Hepatic stellate cell (primary cell): ENCODE measurements around the gene ADAP1.
"Not testable (repeated sequence)": the region's sequence is repeated elsewhere in the genome, so short reads cannot be mapped to it uniquely, and the experiment has no call there.

Source experiments
- DNase-seq: peaks from one replicate; pipeline ENCODE4 v3.0.0; 2011; ENCODE audit warnings: low spot score

Gene ADAP1

DNA sequence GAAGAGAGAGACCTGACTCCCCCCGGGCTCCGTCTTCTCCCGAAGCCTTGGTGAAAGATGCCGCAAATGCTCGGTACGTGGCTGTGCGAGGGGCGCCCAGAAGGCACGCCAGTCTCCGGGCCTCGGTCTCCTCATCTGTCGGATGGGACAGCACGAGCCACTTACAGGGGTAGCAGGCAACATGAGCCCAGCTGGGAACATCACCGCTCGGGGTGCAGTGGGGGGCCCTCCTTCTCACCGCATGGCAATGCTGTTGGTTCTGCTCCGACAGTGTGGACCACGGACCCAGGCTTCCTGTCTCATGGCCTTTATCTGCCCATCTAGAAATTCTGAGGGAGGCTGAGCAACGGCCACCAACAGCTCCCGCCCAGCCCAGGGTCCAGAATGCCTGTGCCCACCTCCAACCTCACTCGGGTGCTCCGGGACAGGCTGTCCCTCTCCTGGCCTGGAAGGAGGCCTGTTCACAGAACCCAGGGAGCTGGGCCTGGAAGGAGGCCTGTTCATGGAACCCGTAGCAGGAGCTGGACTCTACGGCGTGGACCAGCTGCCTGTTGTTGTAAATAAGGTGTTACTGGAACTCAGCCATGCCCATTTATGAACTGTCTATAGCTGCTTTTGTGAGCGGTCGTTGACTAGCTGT, 15.8 kb downstream of the ADAP1 start:
- DNase-seq = no peak

- DNase-seq = no peak
Measured at GRCh38 chr7:937856-938484, 16.5 kb downstream of the ADAP1 start.

DNA sequence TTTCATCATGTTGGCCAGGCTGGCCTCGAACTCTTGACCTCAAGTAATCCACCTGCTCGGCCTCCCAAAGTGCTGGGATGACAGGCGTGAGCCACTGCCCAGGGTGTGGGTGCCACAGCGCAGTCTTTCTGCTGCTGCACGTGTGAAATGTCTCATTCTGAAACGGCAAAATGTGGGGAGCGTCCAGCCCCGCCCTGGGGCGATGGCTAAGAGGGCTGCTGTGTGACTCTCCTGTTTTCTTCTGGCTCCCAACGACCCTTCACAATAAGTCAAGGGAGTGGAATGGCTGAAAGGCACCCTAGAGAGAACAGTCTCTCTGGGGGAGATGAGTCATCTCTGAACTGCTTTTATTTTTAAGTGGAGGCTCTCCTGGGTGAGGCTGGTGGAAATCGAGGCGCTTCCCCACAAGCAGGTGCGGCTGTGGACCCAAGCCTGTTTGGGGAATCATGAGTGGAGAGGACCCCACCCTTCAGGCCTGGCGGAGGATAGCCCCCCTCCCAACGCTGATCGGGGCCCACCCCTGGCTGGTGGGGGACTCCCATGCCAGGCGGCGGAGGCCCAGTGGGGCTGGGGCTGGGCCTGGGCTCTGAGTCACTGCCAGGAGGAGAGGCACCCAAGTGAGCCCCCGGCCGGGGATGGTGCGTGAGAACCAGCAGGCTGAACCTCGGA, 18.0 kb downstream of the ADAP1 start:
- DNase-seq = peak; percentile 79

GRCh38 chr7:935874-936385, 18.6 kb downstream of the ADAP1 start:
- no peak for DNase-seq

DNA sequence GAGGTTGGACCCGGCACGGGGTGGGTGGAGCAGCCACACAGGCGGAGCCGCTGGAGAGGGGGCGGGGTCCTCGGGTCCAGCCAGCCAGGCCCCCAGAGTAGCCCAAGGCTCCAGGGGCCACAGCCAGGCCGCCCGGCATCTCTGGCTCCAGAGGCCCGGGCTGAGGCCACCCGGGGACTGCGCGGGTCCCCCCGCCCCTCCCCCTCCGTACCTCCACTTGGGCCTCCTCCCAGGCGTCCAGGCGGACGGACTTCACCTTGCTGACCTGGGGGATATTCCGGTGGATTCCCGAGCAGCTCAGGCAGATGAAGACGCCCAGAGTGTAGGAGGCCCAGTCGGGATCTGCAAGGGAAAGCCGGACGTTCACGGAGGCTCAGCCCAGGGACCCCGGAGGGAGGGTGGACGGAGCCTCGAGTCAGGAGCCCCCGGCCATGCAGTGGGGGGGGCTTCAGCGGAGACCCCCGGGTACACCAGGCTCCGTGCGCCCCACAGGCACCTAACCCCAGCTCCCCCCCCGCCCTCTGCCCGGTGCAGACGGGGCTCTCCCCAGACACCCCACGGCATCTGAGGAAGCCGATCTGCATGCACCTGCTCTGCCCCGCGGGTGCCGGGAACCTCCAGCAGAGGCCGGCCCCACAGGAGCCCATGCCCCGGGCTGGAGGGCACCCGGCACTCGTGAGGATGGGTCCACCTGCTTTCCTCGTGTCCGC, 19.2 kb downstream of the ADAP1 start:
- DNase-seq = no peak

GRCh38 chr7:934469-935163, 19.9 kb downstream of the ADAP1 start:
- DNase-seq = no peak

DNA sequence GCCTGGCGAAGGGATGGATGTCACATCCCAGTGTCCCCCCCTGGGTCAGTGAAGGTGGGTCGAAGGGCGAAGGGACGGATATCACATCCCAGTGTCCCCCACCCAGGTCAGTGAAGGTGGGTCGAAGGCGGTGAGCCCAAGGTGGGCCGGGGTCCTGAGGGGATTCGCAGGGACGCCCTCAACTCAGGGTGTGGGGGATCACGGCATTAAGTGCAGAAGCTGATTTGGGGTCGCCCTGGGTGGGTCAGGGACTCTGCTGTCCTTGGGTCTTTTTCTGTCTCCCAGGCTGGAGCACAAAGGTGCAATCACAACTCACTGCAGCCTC, 21.9 kb downstream of the ADAP1 start:
- no peak for DNase-seq

DNA sequence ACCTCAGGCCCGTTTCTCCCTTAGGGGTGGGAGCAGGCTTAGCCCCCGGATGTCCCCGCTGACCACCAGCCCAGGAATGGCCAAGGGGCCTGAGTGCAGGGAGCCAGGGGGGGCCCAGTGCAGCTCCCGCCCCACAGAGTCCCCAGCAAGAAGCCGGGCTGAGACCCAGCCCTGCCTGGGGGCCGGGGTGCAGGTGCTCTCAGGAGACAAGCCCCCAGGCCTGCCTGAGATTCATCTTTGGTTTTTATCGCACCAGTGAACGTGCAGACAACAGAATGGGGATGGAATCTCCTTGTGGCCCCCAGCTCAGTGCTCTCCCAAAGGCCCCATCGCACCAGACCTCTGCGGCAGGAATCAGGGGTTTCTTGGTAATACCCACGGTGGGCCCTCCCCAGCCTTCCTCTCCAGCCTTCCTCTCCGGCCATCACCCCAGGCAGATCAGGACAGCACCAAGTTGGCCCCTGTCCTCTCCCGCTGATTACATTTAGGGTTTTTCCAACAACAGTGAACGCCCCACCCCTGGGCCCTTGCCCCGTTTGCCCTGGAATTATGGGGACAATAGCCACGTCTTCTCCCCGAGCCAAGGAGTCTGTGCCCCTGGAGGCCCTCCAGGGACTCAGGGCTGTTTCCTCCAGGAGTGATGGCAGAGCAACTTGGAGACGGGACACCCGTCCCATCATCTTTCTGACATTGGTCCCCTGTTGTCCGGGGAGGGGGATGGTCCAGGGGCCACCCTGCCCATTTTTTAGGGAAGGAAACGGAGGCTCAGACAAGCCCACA, 22.4 kb downstream of the ADAP1 start:
- DNase-seq = no peak

DNA sequence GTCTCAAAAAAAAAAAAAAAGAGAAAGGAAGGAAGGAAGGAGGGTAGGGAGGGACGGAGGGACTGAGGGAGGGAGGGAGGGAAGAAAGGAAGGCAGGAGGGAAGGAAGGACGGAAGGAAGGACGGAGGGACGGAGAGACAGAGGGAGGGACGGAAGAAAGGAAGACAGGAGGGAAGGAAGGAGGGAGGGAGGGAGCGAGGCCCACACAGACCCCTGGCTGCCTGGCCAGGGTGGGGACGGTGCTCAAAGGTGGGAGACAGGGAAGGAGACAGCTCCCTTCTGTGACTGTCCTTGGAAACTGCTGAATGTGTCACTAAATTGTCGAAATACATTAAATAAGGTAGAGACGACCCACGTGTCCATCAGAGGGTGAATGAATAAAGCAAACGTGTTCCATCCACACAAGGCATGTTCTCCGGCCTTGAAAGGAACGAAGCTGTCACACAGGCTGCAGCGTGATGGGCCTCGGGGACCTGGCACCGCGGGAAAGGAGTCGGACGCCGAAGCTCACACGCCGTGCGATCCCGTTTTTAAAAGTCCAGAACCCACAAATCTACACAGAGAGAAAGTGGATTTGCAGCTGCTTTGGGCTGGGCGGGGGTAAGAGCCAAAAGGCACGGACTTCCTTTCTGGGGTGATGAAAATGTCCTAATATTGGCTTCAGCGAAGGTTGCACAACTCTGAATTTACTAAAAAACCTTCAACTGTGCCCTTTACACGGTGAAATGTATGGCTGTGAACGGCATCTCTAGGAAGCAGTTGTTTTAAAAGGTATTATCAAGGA, 23.3 kb downstream of the ADAP1 start:
- DNase-seq = no peak

- no peak for DNase-seq
Measured at GRCh38 chr7:929311-929711, 25.2 kb downstream of the ADAP1 start.

DNA sequence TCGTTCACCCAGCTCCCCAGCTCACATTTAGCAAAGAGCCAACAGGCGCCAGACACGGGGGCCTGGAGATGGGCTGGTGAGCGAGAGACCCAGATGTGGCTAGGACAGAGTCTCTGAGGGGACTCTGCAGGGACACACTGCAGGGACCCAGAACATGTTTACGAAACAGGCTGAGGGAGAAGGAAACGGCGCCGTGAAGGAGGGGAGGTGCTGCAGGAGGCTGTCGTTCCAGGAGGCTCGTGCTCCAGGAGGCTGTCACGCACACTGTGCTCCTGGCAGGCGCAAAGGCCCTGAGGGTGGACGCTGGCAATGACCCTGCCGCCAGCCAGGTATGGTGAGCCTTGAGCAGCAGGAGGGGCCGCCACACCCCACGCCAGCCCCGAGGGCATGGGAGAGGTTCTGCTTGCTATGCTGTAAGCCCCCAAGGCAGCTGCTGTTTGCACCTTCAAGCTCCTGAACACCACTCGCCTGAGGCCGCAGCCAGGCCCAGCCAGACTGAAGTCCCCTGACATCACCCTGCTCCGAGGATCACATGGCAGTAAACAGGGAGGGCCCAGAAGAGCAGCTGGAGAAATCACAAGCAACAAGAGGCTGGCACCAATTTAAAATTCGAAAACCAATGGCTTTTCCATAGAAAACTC, 27.3 kb downstream of the ADAP1 start:
- DNase-seq = no peak

DNA sequence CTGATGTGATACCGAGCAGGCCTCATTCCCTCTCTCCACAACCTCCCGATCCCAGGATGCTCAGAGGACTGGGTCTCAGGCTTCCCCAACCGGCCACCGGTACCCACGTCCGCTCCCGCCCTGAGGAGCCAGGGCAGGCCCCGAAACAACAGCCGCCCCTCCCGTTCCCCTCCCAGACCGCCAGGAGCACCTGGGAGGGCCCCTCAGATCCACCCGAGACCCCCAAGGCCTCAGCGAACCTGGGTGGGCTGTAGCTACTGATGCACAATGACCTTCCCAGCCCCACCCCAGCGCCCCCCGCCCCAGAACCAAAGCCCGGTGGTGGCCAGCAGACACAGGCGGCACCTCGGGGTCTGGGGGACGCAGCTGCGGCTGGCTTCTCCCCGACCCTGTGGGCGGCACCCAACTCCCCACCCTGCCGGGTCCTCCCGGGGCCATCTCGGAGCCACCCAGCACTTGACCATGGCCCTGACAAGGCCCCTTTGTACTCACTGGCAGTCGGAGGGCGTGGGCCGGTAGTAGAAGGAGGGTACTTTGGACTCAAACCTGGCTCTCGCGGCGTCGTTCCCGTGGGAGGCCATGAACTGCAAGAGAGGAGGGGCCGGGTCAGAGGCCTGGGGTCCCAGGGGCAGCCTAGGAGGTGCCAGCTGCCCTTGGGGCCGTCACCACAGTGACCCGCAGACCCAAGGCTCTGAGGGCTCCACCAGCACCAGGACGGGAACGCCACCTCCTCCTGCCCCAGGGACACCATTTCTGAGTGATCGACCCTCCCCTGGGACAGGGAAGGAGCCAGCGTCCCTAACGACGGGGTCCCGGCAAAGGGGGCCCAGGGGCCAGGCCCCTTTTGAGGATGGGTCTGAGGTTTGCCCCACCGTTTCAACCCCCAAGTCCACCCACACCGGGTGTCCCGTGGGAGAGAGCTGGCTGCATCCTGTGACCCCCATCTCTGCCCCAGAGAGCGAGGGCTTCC, 28.1 kb downstream of the ADAP1 start:
- no peak for DNase-seq

GRCh38 chr7:925601-926000, 28.9 kb downstream of the ADAP1 start:
- DNase-seq = no peak

DNA sequence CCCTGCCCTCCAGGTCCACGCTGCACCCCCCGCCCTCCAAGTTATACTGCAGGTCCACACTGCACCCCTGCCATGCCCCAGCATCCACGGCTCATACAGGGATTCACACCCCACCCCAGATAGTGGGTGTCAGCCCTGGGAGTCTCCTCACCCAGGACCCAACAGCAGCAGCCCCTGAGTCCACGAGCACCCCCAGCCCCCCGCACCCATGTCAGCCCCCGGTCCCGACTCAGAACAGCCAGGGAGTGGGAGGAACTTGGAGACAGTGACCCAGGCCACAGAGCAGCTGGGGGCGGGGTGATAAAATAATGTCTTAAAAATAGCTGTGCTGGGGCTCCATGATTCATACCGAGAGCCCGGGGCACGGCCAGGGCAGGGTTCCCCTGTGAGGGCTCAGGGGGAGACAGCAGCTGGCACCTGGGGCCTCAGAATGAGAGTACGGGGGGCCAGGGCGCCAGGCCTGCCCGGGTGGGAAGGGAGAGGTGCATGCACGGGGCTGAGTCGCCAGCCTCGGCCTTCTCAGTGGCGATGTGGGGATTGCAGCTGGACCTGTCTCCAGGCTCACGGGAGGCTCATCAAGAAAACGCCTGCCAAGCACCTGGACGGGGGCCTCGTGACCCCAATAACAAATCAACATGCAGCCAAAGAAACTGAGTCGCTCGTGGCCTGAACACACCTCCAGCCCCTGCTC, 29.8 kb downstream of the ADAP1 start:
- peak; percentile 70 for DNase-seq

DNA sequence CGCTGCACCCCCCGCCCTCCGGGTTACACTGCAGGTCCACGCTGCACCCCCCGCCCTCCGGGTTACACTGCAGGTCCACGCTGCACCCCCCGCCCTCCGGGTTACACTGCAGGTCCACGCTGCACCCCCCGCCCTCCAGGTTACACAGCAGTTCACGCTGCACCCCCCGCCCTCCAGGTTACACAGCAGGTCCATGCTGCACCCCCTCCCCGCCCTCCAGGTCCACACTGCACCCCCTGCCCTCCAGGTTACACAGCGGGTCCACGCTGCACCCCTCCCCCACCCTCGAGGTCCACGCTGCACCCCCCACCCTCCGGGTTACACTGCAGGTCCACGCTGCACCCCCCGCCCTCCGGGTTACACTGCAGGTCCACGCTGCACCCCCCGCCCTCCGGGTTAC, 30.4 kb downstream of the ADAP1 start:
- not testable (repeated sequence) for DNase-seq

DNA sequence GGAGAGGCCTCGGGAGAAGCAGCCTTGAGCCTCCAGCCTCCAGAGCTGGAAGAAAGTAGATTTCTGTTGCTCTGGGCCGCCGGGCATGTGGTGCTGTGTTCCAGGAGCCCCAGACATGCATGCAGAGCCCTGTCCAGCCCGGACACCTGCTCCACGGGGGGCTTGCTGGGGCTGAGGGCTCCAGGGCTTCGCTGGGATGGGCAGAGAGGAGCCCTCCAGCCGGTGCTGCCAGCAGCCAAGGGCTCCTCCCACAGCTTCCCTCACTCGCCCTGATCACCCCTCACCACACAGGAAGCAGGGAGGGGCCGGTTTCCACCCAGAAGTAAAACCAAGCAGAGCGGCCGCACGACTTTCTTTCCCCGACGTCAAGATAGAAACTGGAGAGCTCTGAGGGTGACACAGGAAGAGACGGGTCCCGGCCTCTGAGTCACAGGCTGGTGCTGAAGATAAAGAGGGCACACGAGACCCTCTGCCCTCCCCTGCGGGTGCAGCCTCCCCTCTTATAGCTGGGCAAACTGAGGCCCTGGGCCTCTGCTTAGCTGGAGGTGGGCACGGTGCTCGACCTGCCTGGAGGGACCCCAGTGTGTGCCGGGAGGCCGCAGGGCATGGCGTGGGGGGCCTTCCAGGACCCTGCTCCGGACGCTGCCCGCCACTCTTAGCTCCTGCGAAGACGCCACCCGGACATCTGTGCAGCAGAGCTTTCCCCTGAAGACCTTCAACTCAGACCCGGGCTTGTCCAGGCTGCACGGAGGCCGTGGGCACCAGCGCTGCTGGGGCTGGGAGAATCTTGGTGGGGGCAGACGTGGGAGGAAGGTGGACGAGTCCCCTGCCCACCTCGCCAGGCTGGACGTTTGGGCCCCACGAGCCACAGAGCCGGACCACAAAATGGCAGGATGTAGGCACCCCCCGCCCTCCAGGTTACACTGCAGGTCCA, 31.1 kb downstream of the ADAP1 start:
- peak; percentile 71 for DNase-seq
